Activated T-cell treated with anti-CD3 and anti-CD28 coated beads, Interleukin-2, amount 50 U/mL, for 48 hours (primary cell): ENCODE data around the gene MSN.
"Not testable (repeated sequence)": the region's sequence is repeated elsewhere in the genome, so short reads cannot be mapped to it uniquely, and the experiment has no call there.

Experiments used
- DNase-seq, 2 experiments: peaks; one replicate each; pipeline ENCODE4 v3.0.0-alpha.2; 2020

The MSN gene

GRCh38 chrX:65667503-65668376 is at the start of gene MSN:
TSS of gene MSN (plus strand) at chrX:65667654. CDS start at chrX:65667842, 188 bp downstream.
- DNase-seq: peak; percentile 80 to 87

- DNase-seq: not testable (repeated sequence)
These were observed 47.3 kb upstream of the MSN start for GRCh38 chrX:65620096-65620705.

- DNase-seq: no peak
These were observed 36.7 kb upstream of the MSN start for GRCh38 chrX:65630771-65631170.

- DNase-seq: no peak
These were observed 33.6 kb upstream of the MSN start for GRCh38 chrX:65633826-65634225.

- no peak for DNase-seq
These were observed 32.7 kb upstream of the MSN start for GRCh38 chrX:65634732-65635131.

- no peak for DNase-seq
These were observed 32.1 kb upstream of the MSN start for GRCh38 chrX:65635378-65635777.

GRCh38 chrX:65635822-65636221 is 31.6 kb upstream of the MSN start:
- no peak for DNase-seq

- not testable (repeated sequence) for DNase-seq
These were observed 31.2 kb upstream of the MSN start for GRCh38 chrX:65636261-65636660.

GRCh38 chrX:65637335-65637734 is 30.1 kb upstream of the MSN start:
- no peak for DNase-seq

- DNase-seq: no peak
These were observed 24.5 kb upstream of the MSN start for GRCh38 chrX:65642914-65643491.

- no peak for DNase-seq
These were observed 23.9 kb upstream of the MSN start for GRCh38 chrX:65643531-65644052.

GRCh38 chrX:65644621-65645289 is 22.7 kb upstream of the MSN start:
- peak in 1 of 2 experiments; percentile 29 for DNase-seq

GRCh38 chrX:65647801-65648200 is 19.7 kb upstream of the MSN start:
- DNase-seq: no peak

GRCh38 chrX:65652098-65652497 is 15.4 kb upstream of the MSN start:
- no peak for DNase-seq

GRCh38 chrX:65657009-65657441 is 10.4 kb upstream of the MSN start:
- DNase-seq: not testable (repeated sequence)

- no peak for DNase-seq
These were observed 9.8 kb upstream of the MSN start for GRCh38 chrX:65657659-65658058.

- no peak for DNase-seq
These were observed 9.2 kb upstream of the MSN start for GRCh38 chrX:65658229-65658628.

GRCh38 chrX:65667157-65667502 is 324 bp upstream of the MSN start:
- DNase-seq: no peak

- DNase-seq: peak; percentile 60 to 69
These were observed 1.2 kb downstream of the MSN start for GRCh38 chrX:65668377-65669310.

GRCh38 chrX:65671286-65671685 is 3.8 kb downstream of the MSN start:
- DNase-seq: no peak

GRCh38 chrX:65671966-65672365 is 4.5 kb downstream of the MSN start:
- no peak for DNase-seq

GRCh38 chrX:65673857-65674203 is 6.4 kb downstream of the MSN start:
- DNase-seq: no peak
